GM12864 (cell line): ENCODE measurements around the gene PIK3R6.

ENCODE experiments used
- DNase-seq: peaks from one replicate; pipeline ENCODE4 v3.0.0-alpha.2; 2011; ENCODE audit warnings: low read depth
- H3K4me3 ChIP-seq: 2 replicates; pipeline ENCODE4 v1.5.1; 2011; ENCODE audit warnings: mild to moderate bottlenecking, low read depth, low read length, control low read depth
- CTCF ChIP-seq: IDR thresholded peaks from 2 replicates; pipeline ENCODE4 v1.5.1; 2011; ENCODE audit warnings: low read depth, mild to moderate bottlenecking, moderate library complexity, low read length, control low read depth, inconsistent platforms; ENCODE audit errors: missing control alignments

PIK3R6 gene

DNA sequence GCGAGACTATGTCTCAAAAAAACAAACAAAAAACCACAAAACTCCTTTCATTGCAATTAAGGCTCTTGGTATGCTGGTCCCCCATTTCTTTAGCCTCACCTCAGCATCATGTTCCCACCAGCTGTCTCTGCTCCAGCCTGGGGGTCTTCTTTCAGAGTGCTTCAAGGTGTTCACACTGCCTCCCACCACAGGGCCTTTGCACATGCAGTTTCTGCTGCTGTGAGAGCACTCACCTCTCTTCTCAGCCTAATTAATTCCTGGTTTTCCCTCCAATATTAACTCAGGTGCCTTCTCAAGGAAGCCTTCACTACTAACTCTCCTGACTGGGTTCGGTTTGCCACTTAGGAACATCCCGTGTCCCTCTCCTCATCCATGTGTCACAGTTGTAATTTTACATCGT, 15.9 kb upstream of the PIK3R6 start:
- DNase-seq = no peak

DNA sequence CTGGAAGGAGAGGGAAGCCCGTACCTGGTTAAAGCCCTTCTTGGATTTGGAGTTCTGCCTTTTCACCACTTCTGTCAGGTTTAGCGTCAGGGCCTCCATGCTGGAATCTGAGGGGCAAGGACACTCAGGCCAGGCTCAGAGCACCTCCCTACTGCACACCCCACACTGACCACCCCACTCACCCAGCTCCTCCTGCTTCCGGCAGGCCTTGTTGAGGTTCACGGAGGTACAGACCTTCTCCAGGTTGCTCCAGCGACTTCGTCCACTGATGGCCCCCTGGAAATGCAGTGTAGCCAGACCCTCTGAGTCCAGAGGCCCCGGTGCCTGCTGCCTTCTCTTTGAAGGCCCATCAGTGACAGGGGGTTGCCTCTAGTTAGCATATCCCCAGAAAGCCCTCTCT, 14.1 kb upstream of the PIK3R6 start:
- no peak for DNase-seq

More for the DNA sequence above, 15.9 kb upstream of the PIK3R6 start:
- no peak for TF ChIP-seq CTCF
- no peak overlapping the region for H3K4me3 ChIP-seq

GRCh38 chr17:8880466-8880865, 13.0 kb upstream of the PIK3R6 start:
- TF ChIP-seq CTCF = no peak
- DNase-seq = no peak
- no peak overlapping the region for H3K4me3 ChIP-seq

More for the DNA sequence above, 14.1 kb upstream of the PIK3R6 start:
- no peak overlapping the region for H3K4me3 ChIP-seq
- no peak for TF ChIP-seq CTCF

- no peak for TF ChIP-seq CTCF
- no peak overlapping the region for H3K4me3 ChIP-seq
- no peak for DNase-seq
Observed at GRCh38 chr17:8879410-8879809, 11.9 kb upstream of the PIK3R6 start.

DNA sequence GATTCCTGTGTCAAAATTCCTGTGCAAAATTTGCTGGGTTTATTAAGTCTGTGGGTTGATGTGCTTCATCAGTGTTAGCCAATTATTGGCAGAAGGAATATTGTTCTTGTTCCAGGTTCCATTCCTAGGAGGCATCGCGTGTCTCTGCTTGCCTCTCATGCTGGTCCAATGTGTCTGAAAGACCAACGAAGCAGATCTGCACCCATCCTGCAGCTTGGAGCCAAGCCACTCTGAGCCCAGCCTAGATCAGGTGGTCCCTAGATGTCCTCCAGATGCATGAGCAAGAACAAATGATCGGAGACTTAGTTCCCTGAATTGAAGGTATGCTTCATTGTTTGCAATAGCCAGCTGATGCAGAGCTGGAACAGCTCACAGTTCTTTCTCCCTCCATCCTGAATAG, 10.5 kb upstream of the PIK3R6 start:
- H3K4me3 ChIP-seq = no peak overlapping the region
- no peak for DNase-seq
- TF ChIP-seq CTCF = no peak

DNA sequence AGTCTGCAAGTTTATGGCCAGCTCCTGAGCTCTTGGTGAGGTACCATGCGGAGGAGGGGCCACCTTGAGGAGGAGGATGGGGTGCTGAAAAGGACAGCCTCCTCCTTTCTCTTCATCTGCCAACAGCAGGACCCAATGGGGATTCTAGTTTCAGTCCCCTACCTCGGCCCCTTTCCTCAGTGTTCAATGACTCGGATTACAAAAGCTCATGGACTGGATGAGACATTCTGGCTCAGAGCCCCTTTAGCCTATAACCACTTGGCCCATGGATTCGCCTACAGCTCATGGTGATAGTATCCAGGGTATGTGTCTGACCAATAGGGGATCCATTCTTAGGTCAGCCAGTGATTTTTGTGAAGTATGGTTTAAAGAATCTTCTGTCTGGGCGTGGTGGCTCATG, 8.5 kb upstream of the PIK3R6 start:
- no peak for DNase-seq
- TF ChIP-seq CTCF = no peak
- H3K4me3 ChIP-seq = no peak overlapping the region

- DNase-seq = no peak
- no peak for TF ChIP-seq CTCF
- H3K4me3 ChIP-seq = no peak overlapping the region
Observed at GRCh38 chr17:8875436-8875835, 8.0 kb upstream of the PIK3R6 start.
